SK-N-SH (cell line): ENCODE results near the gene FECH.
"Not testable (repeated sequence)": the region's sequence is repeated elsewhere in the genome, so short reads cannot be mapped to it uniquely, and the experiment has no call there.

Experiments
- CHD2 ChIP-seq: fragments of 150-350 bp; IDR thresholded peaks from 2 replicates; pipeline ENCODE4 v1.6.1; 2018; ENCODE audit warnings: low read length; ENCODE audit not compliant: partially characterized antibody
- CTCF ChIP-seq: fragments of 200-600 bp; sonication (generic); IDR thresholded peaks from 2 replicates; pipeline ENCODE4 v1.6.1; 2017; ENCODE audit warnings: antibody characterized with exemption, mild to moderate bottlenecking, moderate library complexity
- EP300 ChIP-seq, 2 experiments: IDR thresholded peaks; 2 replicates each; pipeline versions ENCODE4 v1.4.0 to v1.6.1; 2012; ENCODE audit warnings: borderline replicate concordance in 1 of 2, low read depth in 1 of 2, low read length in 1 of 2
- EZH2phosphoT487 ChIP-seq: fragments of 200-600 bp; sonication (generic); IDR thresholded peaks from 2 replicates; pipeline ENCODE4 v1.6.1; 2017; ENCODE audit warnings: low read depth, mixed run types, mild to moderate bottlenecking, antibody characterized with exemption, moderate library complexity, borderline replicate concordance
- MAX ChIP-seq: IDR thresholded peaks from 2 replicates; pipeline ENCODE4 v1.4.0; 2012; ENCODE audit warnings: low read depth
- MXI1 ChIP-seq: IDR thresholded peaks from 2 replicates; pipeline ENCODE4 v1.6.1; 2012; ENCODE audit warnings: mild to moderate bottlenecking, low read depth, low read length, improper control_type of control experiment
- NFIC ChIP-seq: IDR thresholded peaks from 2 replicates; pipeline ENCODE4 v1.4.0; 2012; ENCODE audit warnings: borderline replicate concordance
- POLR2AphosphoS5 ChIP-seq: IDR thresholded peaks from 2 replicates; pipeline ENCODE4 v1.6.1; 2012; ENCODE audit warnings: low read depth, low read length
- RFX5 ChIP-seq: IDR thresholded peaks from 2 replicates; pipeline ENCODE4 v1.6.1; 2012; ENCODE audit warnings: mild to moderate bottlenecking, improper control_type of control experiment, low read length
- TEAD4 ChIP-seq: IDR thresholded peaks from 2 replicates; pipeline ENCODE4 v1.4.0; 2012; ENCODE audit warnings: mild to moderate bottlenecking, borderline replicate concordance; ENCODE audit not compliant: insufficient read depth
- USF2 ChIP-seq: fragments of 150-350 bp; IDR thresholded peaks from 2 replicates; pipeline ENCODE4 v1.6.1; 2017; ENCODE audit warnings: antibody characterized with exemption, low read length, low read depth, borderline replicate concordance
- YY1 ChIP-seq: IDR thresholded peaks from 2 replicates; pipeline ENCODE4 v1.4.0; 2012; ENCODE audit warnings: low read depth, mild to moderate bottlenecking

GRCh38 chr18:57592716-57593115, 6.2 kb upstream of the FECH start:
- TF ChIP-seq CHD2; RFX5; MXI1; CTCF; MAX; POLR2AphosphoS5; USF2; NFIC; EZH2phosphoT487; YY1; EP300 (IDR thresholded peaks at IDR 0.05; ENCODE audit: borderline replicate concordance in 1 of 2, low read depth in 1 of 2, low read length in 1 of 2); TEAD4: not testable (repeated sequence)
